ENCODE measurements around the gene IFT22. TPM values are rescaled to one million over a fixed set of nuclear protein-coding genes. Genes with fewer than 3 reads are reported as not detected.
"Not testable (repeated sequence)": the region's sequence is repeated elsewhere in the genome, so short reads cannot be mapped to it uniquely, and the experiment has no call there.

The IFT22 gene
- polyA plus RNA-seq, 3 donors: 0.59 to 1.5 (median 0.87) TPM

GRCh38 chr7:101269664-101270063, 51.9 kb downstream of the IFT22 start:
- Histone ChIP-seq H3K9ac (ENCODE audit: insufficient read depth, low read length, poor library complexity, severe bottlenecking) (no peak overlapping the region), H3K27me3 (ENCODE audit: control insufficient read depth in 2 of 2, insufficient read depth in 2 of 2, low read length in 2 of 2) (no peaks in the 10 kb centered on the region), H3K9me3 (replicated peaks in 1 of 2; ENCODE audit: control insufficient read depth in 1 of 2, insufficient read depth in 1 of 2, low read length in 2 of 2) (no peaks in the 10 kb centered on the region), H2AFZ (ENCODE audit: insufficient read depth, low read depth, low read length, poor library complexity, severe bottlenecking) (no peak overlapping the region), H3K4me2 (replicated peaks; ENCODE audit: extremely low read depth, low read length, poor library complexity, severe bottlenecking) (no peak overlapping the region), H3K36me3 (replicated peaks in 1 of 2; ENCODE audit: control insufficient read depth in 1 of 2, insufficient read depth in 2 of 2, low read length in 2 of 2) (no peaks in the 10 kb centered on the region), H3K27ac (ENCODE audit: low read depth in 1 of 2, low read length in 2 of 2) (no peak overlapping the region), H3K79me2 (ENCODE audit: insufficient read depth, low read length) (no peaks in the 10 kb centered on the region), H3K4me1 (ENCODE audit: control insufficient read depth in 1 of 2, insufficient read depth in 2 of 2, low read length in 2 of 2) (no peaks in the 10 kb centered on the region), H3K4me3 (replicated peaks in 1 of 3; ENCODE audit: low read depth in 2 of 3, low read length in 3 of 3) (no peak overlapping the region), H4K20me1 (ENCODE audit: insufficient read depth, low read length) (no peaks in the 10 kb centered on the region)
- Mint-ChIP-seq H3K9me3 (peaks cover 0 to 3% (median 0%) of the 10 kb centered on the region in 7 donors), H3K4me1 (peaks cover 4% of the 10 kb centered on the region), H3K4me3 (no peak overlapping the region), H3K36me3 (no peaks in the 10 kb centered on the region), H3K27ac (no peak overlapping the region), H3K27me3 (ENCODE audit: low read depth in 3 of 3) (peaks cover 9 to 17% (median 14%) of the 10 kb centered on the region in 3 donors)
- TF ChIP-seq, protein P1, sequence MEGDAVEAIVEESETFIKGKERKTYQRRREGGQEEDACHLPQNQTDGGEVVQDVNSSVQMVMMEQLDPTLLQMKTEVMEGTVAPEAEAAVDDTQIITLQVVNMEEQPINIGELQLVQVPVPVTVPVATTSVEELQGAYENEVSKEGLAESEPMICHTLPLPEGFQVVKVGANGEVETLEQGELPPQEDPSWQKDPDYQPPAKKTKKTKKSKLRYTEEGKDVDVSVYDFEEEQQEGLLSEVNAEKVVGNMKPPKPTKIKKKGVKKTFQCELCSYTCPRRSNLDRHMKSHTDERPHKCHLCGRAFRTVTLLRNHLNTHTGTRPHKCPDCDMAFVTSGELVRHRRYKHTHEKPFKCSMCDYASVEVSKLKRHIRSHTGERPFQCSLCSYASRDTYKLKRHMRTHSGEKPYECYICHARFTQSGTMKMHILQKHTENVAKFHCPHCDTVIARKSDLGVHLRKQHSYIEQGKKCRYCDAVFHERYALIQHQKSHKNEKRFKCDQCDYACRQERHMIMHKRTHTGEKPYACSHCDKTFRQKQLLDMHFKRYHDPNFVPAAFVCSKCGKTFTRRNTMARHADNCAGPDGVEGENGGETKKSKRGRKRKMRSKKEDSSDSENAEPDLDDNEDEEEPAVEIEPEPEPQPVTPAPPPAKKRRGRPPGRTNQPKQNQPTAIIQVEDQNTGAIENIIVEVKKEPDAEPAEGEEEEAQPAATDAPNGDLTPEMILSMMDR (IDR thresholded peaks at IDR 0.05): no peak
- intact Hi-C loops (cut with micrococcal nuclease): no loop called here
- 93% methylated on average over 18 of the region's 21 CpGs for WGBS (ENCODE audit: insufficient coverage)
- DNase-seq: no peak

DNA sequence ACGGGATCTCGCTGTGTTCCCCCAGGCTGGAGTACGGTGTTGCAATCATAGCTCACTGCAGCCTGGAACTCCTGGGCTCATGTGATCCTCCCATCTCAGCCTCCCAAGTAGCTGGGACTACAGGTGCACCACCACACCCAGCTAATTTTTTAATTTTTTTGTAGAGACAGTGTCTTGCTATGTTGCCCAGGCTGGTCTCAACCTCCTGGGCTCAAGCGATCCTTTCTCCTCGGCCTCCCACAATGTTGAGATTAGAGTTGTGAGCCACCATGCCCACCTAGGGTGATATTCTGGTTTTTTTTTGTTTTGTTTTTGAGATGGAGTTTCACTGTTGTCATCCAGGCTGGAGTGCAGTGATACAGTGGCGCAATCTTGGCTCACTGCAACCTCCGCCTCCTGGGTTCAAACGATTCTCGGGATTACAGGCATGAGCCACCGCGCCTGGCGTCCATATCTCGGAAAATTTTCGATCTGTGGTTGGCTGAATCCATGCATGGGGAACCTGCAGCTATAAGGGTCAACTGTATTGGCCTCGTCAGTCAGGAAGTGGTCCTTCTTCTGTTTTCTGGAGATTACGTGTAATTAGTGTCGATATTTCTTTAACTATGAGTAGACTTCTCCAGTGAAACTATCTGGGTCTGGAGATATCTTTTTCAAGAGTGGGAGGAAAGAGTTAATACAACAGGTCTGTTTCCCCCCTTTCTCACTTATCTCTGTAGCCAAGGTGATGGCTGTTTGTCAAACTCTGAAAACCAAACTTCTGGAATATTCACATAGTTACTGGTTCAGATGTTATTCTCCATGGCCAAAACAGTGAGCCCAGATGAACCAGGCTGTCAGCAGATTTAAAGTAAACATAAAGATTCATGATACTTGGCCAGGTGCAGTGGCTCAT, 55.7 kb downstream of the IFT22 start:
- Histone ChIP-seq H3K4me3 (replicated peaks in 1 of 3; ENCODE audit: low read depth in 2 of 3, low read length in 3 of 3) (no peak overlapping the region), H3K4me1 (ENCODE audit: control insufficient read depth in 1 of 2, insufficient read depth in 2 of 2, low read length in 2 of 2) (no peaks in the 10 kb centered on the region), H3K27me3 (ENCODE audit: control insufficient read depth in 2 of 2, insufficient read depth in 2 of 2, low read length in 2 of 2) (no peaks in the 10 kb centered on the region), H3K9me3 (replicated peaks in 1 of 2; ENCODE audit: control insufficient read depth in 1 of 2, insufficient read depth in 1 of 2, low read length in 2 of 2) (no peaks in the 10 kb centered on the region), H3K9ac (ENCODE audit: insufficient read depth, low read length, poor library complexity, severe bottlenecking) (no peak overlapping the region), H3K79me2 (ENCODE audit: insufficient read depth, low read length) (no peaks in the 10 kb centered on the region), H3K36me3 (replicated peaks in 1 of 2; ENCODE audit: control insufficient read depth in 1 of 2, insufficient read depth in 2 of 2, low read length in 2 of 2) (no peaks in the 10 kb centered on the region), H4K20me1 (ENCODE audit: insufficient read depth, low read length) (no peaks in the 10 kb centered on the region), H3K27ac (ENCODE audit: low read depth in 1 of 2, low read length in 2 of 2) (no peak overlapping the region), H2AFZ (ENCODE audit: insufficient read depth, low read depth, low read length, poor library complexity, severe bottlenecking) (no peak overlapping the region), H3K4me2 (replicated peaks; ENCODE audit: extremely low read depth, low read length, poor library complexity, severe bottlenecking) (no peak overlapping the region)
- 62% methylated on average over 16 of the region's 17 CpGs for WGBS (ENCODE audit: insufficient coverage)
- TF ChIP-seq, protein P1 (IDR thresholded peaks at IDR 0.05): no peak
- Mint-ChIP-seq H3K4me1 (peaks cover 1% of the 10 kb centered on the region), H3K9me3 (peaks cover 0 to 3% (median 0%) of the 10 kb centered on the region in 7 donors), H3K36me3 (no peaks in the 10 kb centered on the region), H3K4me3 (no peak overlapping the region), H3K27ac (no peak overlapping the region), H3K27me3 (ENCODE audit: low read depth in 3 of 3) (peaks cover 7 to 24% (median 21%) of the 10 kb centered on the region in 3 donors)
- intact Hi-C loops (cut with micrococcal nuclease): no loop called here
- no peak for DNase-seq

DNA sequence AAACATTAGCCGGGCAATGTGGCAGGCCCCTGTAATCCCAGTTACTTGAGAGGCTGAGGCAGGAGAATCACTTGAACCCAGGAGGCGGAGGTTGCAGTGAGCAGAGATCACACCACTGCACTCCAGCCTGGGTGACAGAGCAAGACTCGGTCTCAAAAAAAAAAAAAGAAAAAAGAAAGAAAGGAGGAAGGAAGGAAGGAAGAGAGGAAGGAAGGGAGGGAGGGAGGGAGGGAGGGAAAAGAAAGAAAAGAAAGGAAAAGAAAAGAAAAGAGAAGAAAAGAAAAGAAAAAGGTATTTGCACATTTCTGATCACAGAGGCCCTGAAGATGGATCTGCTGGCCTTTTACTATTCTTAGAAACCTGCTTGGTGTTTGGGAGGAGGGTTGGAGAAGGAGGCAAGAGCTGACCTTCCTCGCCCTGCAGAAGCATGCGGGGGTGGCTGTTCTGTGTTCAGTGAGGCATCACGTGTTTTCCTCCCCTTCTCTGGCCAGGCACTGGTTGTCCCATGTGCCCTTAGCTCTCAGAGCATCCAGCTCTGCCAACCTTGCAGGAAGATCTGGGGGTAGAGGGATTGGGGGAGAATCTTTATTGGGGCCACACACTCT, 57.4 kb downstream of the IFT22 start:
- H3K9me3 ChIP-seq (replicated peaks in 1 of 2; ENCODE audit: control insufficient read depth in 1 of 2, insufficient read depth in 1 of 2, low read length in 2 of 2); H3K4me2 ChIP-seq (replicated peaks; ENCODE audit: extremely low read depth, low read length, poor library complexity, severe bottlenecking); H3K4me3 ChIP-seq (replicated peaks in 1 of 3; ENCODE audit: low read depth in 2 of 3, low read length in 3 of 3); intact Hi-C loops (cut with micrococcal nuclease); H3K27me3 ChIP-seq (ENCODE audit: control insufficient read depth in 2 of 2, insufficient read depth in 2 of 2, low read length in 2 of 2); H3K27ac Mint-ChIP-seq; H3K4me1 ChIP-seq (ENCODE audit: control insufficient read depth in 1 of 2, insufficient read depth in 2 of 2, low read length in 2 of 2); H3K79me2 ChIP-seq (ENCODE audit: insufficient read depth, low read length); H3K4me1 Mint-ChIP-seq; H3K36me3 ChIP-seq (replicated peaks in 1 of 2; ENCODE audit: control insufficient read depth in 1 of 2, insufficient read depth in 2 of 2, low read length in 2 of 2); H2AFZ ChIP-seq (ENCODE audit: insufficient read depth, low read depth, low read length, poor library complexity, severe bottlenecking); H3K27ac ChIP-seq (ENCODE audit: low read depth in 1 of 2, low read length in 2 of 2); H3K9ac ChIP-seq (ENCODE audit: insufficient read depth, low read length, poor library complexity, severe bottlenecking); H3K9me3 Mint-ChIP-seq; H3K36me3 Mint-ChIP-seq; H4K20me1 ChIP-seq (ENCODE audit: insufficient read depth, low read length); DNase-seq; H3K4me3 Mint-ChIP-seq: not testable (repeated sequence)
- 93% methylated on average over 5 of the region's 6 CpGs for WGBS (ENCODE audit: insufficient coverage)
- H3K27me3 Mint-ChIP-seq (ENCODE audit: low read depth in 3 of 3): peaks cover 7 to 27% (median 19%) of the 10 kb centered on the region in 3 donors
